Superior temporal gyrus (tissue), 1 donor: ENCODE measurements around the gene PHF14.

Experiments used
- DNase-seq: peaks from one replicate; pipeline ENCODE4 v3.0.0-alpha.2; 2016; ENCODE audit errors: extremely low spot score

PHF14 gene

DNA sequence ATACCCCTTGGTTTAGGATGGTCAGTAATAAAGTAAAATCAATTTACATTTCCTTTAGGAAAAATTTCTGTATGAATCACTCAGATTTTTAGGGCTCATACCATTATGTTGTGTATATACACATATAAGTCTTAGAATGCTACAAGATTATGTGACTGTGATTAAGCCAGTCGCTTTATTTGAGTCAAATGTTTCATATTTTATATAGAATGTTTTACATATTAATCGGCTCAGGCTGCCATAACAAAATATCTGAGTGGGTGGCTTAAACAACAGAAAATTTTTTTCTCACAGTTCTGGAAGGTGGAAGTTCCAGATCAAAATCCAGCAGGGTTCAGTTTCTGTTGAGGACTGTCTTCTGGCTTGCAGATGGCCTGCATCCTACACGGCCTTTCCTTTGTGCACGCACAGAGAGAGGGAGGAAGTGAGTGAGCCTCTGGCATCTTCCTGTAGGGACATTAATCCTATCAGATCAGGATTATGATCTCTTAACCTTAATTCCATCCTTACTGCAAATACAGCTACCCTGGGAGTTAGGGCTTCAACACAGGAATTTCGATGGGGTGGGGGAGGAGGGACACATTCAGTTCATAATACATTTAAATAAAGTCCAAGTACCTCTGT, 198.0 kb downstream of the PHF14 start:
- DNase-seq: no peak

DNA sequence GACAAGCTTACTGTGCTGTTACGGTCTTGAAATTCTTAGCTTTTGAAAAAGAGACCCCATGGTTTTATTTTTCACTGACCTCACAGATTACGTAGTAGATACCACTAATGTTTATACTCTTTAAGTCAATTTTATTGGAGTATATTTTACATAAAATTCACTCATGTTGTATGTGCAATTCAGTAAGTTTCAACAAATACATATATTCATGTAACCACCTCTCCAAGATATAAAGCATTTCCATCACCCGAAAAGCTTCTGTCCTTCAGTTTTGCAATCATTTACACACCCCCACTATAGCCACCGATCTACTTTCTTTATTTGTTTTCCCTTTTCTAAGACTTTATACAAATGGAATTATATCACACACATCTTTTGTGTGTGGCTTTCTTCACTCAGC, 199.2 kb downstream of the PHF14 start:
- no peak for DNase-seq

GRCh38 chr7:11175371-11175770, 201.7 kb downstream of the PHF14 start:
- DNase-seq: no peak

DNA sequence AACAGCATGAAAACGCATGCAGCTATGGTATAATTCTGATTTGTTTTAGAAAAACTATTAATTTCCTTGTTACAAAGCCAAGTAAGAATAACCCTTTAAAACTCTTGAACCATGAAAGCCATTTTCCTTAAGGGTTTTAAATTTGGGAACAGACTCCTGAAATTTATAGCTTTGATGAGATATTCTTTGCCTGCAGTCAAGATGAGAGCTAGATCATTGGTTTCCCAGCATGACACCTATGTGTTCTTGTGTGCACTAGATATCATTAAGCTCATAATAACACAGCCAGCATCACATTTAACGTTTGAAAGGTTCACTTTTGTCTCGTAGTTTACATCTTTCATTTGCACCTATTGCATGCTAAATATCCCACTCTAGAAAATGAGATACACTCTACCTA, 202.2 kb downstream of the PHF14 start:
- no peak for DNase-seq

DNA sequence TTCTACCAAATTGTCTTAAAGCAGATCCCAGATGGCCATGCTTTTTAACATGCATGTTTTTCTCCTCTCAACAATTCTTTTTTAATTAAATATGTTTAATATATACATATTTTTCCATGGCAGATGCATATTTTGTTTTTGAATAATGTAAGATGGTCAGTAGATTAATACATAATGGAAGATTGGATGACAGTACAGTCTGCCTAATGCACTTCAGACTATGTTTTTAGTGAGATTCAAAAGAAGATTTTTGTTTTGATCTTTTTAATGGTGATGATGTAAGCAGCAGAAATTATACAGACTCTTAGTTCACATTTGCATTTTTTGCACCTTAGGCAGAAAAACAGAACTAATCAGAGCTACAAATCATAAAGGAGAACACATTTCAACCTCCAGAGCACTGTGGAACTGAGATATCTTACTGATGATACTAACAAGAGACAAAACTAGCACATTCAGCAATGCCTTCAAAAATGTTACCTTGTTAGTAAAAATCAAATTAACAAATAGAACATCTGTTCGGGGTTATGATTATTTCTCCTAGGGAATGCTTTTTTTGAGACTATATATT, 203.4 kb downstream of the PHF14 start:
- DNase-seq: no peak

- DNase-seq: no peak
Measured at GRCh38 chr7:11177793-11178192, 204.1 kb downstream of the PHF14 start.

GRCh38 chr7:11181590-11181989, 207.9 kb downstream of the PHF14 start:
- DNase-seq: no peak

DNA sequence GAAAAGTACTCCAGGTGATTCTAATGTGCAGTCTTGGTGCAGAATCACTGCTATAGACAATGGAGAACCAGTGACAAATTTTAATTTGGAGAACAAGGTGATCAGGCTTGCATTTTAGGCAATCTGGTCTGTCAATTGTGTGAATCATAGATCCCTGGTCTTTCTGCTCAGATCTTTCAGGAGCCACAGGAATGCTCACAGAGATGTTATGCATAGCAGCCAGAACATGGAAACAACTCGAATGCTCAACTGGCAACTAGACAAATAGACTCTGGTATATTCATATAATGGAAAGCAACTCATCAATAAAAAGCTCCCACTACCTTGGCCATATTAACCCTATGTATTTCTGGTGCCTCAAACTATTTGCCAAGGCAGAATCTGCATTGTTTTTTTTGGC, 209.1 kb downstream of the PHF14 start:
- no peak for DNase-seq

- no peak for DNase-seq
Measured at GRCh38 chr7:11185179-11185815, 211.6 kb downstream of the PHF14 start.

GRCh38 chr7:11188529-11189310, 215.0 kb downstream of the PHF14 start:
- no peak for DNase-seq

DNA sequence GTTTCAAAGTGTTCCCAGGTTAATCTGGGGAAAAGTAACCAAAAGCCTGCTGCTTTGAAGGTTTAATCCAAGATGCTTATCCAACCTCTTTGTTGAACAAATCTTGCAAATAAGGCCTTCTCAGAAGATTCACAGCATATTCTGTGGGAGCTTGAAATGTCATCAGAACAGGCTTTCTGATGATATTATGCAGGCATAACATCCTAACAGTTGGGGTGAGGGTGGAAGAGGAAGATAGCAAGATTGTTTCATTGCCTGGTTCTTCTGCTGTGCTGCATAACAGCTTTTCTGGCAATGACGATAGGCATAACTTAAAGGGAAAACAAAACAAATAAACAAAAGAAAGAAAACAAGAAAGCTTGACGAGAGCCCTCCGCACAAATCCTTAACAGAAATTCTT, 217.4 kb downstream of the PHF14 start:
- DNase-seq: no peak

GRCh38 chr7:11191574-11192220, 218.0 kb downstream of the PHF14 start:
- DNase-seq: no peak

DNA sequence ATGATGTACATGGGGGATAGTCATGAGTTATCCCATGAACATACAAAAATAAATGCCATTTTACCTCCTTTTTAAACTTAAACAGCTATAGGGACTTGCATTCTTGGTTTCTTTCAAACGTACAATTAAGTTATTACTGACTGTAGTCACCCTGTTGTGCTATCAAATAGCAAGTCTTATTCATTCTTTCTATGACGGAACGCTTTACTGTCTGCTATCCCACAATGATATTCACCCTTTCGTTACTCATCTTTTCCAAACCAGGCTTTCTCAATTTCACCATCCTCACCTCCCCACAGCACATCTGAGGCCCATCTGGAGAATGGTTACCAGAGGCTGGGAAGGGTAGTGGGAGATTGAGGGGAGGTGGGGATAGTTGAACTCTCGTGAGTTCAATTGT, 218.8 kb downstream of the PHF14 start:
- DNase-seq: no peak

DNA sequence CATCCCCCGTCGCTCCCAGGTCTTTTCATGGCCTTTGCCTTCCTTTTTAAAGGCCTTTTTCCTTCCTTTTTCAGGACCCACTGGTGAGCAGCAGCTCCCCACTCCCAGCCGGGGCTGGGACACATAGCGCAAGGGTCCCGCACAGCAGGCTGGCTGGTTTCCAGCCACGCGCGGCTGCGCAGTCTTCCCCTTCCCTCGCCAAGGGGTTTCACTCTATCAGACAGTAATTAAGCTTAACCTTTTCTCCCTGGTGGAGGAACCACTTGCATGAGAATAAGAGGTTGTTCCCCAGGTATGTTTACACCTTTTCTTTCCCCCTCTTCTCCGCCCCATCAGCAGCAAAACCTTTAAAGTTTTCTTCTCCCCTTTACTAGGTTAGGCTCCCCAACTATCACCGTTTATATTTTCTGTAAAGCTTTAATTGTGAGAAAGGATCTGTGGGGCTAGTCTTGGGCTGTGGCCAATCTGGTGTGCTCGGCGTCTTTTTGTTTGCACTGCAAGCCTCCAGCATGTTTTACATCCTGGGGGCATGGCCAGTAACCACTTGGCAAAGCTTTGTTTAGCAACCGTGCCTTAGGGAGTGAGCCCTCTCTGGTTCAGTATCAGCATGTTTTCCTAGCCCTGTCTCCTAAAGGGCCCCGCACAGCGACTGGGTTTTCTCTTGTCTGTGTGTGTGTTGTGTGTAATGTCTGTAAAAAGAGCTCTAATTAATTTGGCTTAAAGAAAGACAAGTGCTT, 219.6 kb downstream of the PHF14 start:
- DNase-seq: no peak

DNA sequence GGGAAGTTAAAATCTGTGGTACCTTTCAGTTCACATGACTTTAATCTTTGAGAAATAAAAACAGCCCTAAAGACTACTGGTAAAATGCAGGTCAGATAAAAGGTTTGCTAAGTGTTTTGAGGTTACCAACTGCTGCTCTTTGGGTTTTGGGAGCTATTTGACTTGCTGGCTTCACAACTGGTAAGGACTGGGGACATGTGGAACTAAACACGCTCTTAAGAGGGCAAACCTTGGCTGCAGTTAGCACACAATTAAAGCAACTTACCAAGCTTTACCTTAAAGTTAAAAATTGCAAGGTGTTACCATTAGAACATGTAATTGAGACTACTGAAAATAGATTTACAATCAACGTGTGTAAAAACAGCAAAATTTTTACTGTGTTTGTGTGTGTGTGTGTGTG, 220.2 kb downstream of the PHF14 start:
- no peak for DNase-seq

DNA sequence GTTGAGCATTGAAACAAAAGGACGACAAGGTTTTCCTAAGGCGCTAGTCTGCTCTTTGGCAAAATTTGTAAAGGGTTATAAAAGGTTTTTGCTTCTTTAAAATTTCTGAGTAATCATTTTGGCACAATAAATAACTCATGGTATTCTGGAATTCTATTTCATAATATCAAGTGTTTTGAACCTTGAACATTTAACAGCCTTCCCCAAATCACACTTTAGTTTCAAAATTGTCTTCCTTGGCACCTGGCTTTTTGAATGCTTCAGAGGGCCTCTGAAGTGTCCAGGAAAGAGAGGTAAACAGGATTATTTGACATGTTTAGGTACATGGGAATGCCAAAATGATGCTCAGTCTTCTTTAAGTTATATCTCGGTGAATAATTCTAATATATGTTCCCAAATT, 220.8 kb downstream of the PHF14 start:
- no peak for DNase-seq

- no peak for DNase-seq
Measured at GRCh38 chr7:11195502-11195901, 221.8 kb downstream of the PHF14 start.

DNA sequence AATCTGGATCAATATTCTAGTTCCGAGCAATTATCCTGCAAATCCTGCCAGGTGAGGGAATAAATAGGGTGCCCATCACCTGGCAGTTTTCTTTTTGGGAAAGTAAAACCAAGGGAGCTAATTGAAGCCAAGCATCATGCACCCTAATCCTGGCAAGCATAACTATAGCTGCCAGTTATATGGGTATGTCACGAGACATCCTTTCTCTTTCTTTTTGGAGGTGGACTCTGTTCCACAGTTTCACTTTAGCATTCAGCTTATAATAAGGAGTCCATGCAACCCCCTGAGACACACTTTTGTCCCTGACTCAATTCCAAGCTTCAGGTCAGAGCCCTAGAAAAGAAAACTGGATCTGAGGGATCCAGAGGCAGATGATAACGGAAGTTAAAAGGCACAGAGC, 222.5 kb downstream of the PHF14 start:
- no peak for DNase-seq

DNA sequence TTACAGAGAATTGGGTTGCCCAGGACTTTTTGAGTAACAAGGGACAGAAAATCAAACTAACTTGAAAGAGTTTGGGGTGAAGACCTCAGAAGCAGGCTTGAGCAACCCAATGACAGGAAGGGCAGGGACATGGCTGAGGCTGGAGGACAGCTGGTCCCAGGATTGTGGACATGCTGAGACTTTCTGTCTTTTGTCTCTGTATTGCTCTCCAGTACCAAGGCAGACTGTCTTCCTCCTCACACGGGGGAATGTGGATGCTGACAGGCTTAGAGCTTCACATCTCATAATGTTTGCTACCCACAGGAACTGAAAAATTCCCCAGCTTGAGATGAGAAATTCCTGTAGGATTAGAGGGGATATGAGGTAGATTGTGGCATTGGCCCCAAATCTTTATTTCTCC, 229.6 kb downstream of the PHF14 start:
- DNase-seq: no peak

GRCh38 chr7:11203683-11204082, 230.0 kb downstream of the PHF14 start:
- DNase-seq: no peak

DNA sequence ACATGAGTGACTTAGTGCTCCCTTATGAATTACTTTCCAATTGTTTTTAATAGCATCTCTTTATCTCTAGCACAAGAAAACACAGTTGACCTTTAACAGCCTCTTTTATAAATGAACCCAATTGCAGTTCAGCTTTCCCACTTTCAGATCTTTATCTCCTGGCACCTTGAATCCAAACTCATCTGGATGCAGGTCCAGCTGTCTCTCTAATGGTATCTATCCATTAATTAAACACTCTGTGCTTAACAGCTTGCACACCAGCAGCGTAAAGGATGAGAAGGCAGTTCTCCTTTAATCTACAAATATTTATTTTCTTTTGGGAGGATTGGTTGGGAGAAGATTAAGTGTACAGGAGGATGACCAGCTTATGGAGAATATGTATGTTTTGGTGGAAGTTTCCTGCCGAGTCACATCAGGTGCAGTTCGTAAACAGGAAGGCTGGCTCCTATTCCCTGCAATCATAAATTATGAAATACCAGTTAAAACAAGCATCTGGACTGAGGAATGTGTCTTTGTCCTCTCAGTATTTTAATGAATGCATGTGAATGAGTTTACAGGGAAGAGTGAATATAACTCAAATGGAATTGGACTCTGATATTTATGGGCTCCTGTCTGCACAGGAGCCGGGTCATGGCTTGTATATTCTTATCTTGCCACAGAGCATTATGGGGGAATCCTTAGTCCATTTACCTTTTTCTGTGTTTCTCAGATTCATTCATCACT, 232.7 kb downstream of the PHF14 start:
- no peak for DNase-seq
